ENCODE measurements around the gene ZMYM4.

ZMYM4 gene

GRCh38 chr1:35247256-35247655, 21.3 kb upstream of the ZMYM4 start:
- TF ChIP-seq OSR1 (CRISPR knock-in tag; IDR thresholded peaks at IDR 0.05) (no peak), GLIS3 (CRISPR knock-in tag; IDR thresholded peaks at IDR 0.05) (no peak), ZFP3 (CRISPR knock-in tag; IDR thresholded peaks at IDR 0.05) (no peak), CSRNP3 (CRISPR knock-in tag; IDR thresholded peaks at IDR 0.05) (no peak), TSHZ2 (CRISPR knock-in tag; IDR thresholded peaks at IDR 0.05) (no peak), PPARA (CRISPR knock-in tag; IDR thresholded peaks at IDR 0.05; ENCODE audit: borderline replicate concordance) (no peak)
- no peak for ATAC-seq

GRCh38 chr1:35253941-35254340, 14.6 kb upstream of the ZMYM4 start:
- no peak for TF ChIP-seq PPARA (CRISPR knock-in tag; IDR thresholded peaks at IDR 0.05; ENCODE audit: borderline replicate concordance)
- no peak for TF ChIP-seq GLIS3 (CRISPR knock-in tag; IDR thresholded peaks at IDR 0.05)
- TF ChIP-seq ESRRG (CRISPR knock-in tag; IDR thresholded peaks at IDR 0.05) = no peak
- TF ChIP-seq POU6F1 (CRISPR knock-in tag; IDR thresholded peaks at IDR 0.05; ENCODE audit: borderline replicate concordance, low read depth) = no peak
- no peak for ATAC-seq

- no peak for ATAC-seq
- TF ChIP-seq ESRRG (CRISPR knock-in tag; IDR thresholded peaks at IDR 0.05) (no peak), ZNF70 (CRISPR knock-in tag; IDR thresholded peaks at IDR 0.05) (no peak), ZFP3 (CRISPR knock-in tag; IDR thresholded peaks at IDR 0.05) (no peak), GLIS3 (CRISPR knock-in tag; IDR thresholded peaks at IDR 0.05) (no peak), ZNF565 (CRISPR knock-in tag; conservative IDR thresholded peaks at IDR 0.05; ENCODE audit: low read depth) (no peak), OSR1 (CRISPR knock-in tag; IDR thresholded peaks at IDR 0.05) (no peak), ZFP30 (CRISPR knock-in tag; IDR thresholded peaks at IDR 0.05) (no peak), SNAI2 (CRISPR knock-in tag; IDR thresholded peaks at IDR 0.05) (no peak), PATZ1 (CRISPR knock-in tag; IDR thresholded peaks at IDR 0.05; ENCODE audit: borderline replicate concordance) (no peak), ZNF8 (CRISPR knock-in tag; IDR thresholded peaks at IDR 0.05) (no peak), TCF4 (CRISPR knock-in tag; IDR thresholded peaks at IDR 0.05; ENCODE audit: borderline replicate concordance) (no peak), ZC3H10 (CRISPR knock-in tag; IDR thresholded peaks at IDR 0.05) (no peak), TOX (CRISPR knock-in tag; IDR thresholded peaks at IDR 0.05; ENCODE audit: borderline replicate concordance) (no peak), CSRNP3 (CRISPR knock-in tag; IDR thresholded peaks at IDR 0.05) (no peak)
These were observed 13.2 kb upstream of the ZMYM4 start for GRCh38 chr1:35255276-35255675.

- TF ChIP-seq GLIS3 (CRISPR knock-in tag; IDR thresholded peaks at IDR 0.05) (no peak), POU6F1 (CRISPR knock-in tag; IDR thresholded peaks at IDR 0.05; ENCODE audit: borderline replicate concordance, low read depth) (no peak), ZC3H10 (CRISPR knock-in tag; IDR thresholded peaks at IDR 0.05) (no peak), TOX (CRISPR knock-in tag; IDR thresholded peaks at IDR 0.05; ENCODE audit: borderline replicate concordance) (no peak), ARNTL (CRISPR knock-in tag; IDR thresholded peaks at IDR 0.05; ENCODE audit: borderline replicate concordance, low read depth) (no peak), ISL1 (CRISPR knock-in tag; IDR thresholded peaks at IDR 0.05) (no peak)
- no peak for ATAC-seq
These were observed 8.9 kb upstream of the ZMYM4 start for GRCh38 chr1:35259561-35259960.

Measured in SK-N-SH treated with all-trans-retinoic acid at 6 μM for 48 hours (cell line).